Transverse colon (tissue), 4 donors: ENCODE results near the gene SEC22C. TPM values are rescaled to one million over a fixed set of nuclear protein-coding genes. Genes with fewer than 3 reads are reported as not detected.

ENCODE experiments used
- DNase-seq: peaks from one replicate; pipeline ENCODE4 v3.0.0-alpha.2; 2019
- H3K27ac ChIP-seq, 4 donors: fragments of 200-600 bp; sonication (generic); 2 replicates each; pipeline ENCODE4 v1.5.1; 2016 to 2018; ENCODE audit warnings: inconsistent platforms in 4 of 4
- H3K27me3 ChIP-seq: fragments of 200-600 bp; sonication (generic); 2 replicates; pipeline ENCODE4 v1.5.1; 2017; ENCODE audit warnings: inconsistent platforms
- H3K36me3 ChIP-seq, 4 donors: fragments of 200-600 bp; sonication (generic); 2 replicates each; pipeline ENCODE4 v1.5.1; 2017 to 2019; ENCODE audit warnings: inconsistent platforms in 4 of 4
- H3K4me1 ChIP-seq, 4 donors: fragments of 200-600 bp; sonication (generic); 2 replicates each; pipeline ENCODE4 v1.5.1; 2017 to 2020; ENCODE audit warnings: inconsistent platforms in 4 of 4
- H3K4me3 ChIP-seq, 4 donors: fragments of 200-600 bp; sonication (generic); 1 replicate in 1 of 4; 2 replicates in 3 of 4; pipeline versions ENCODE4 v1.5.1 to v1.6.1; 2017 to 2019; ENCODE audit warnings: inconsistent platforms in 4 of 4
- H3K9me3 ChIP-seq, 2 donors: fragments of 200-600 bp; sonication (generic); 2 replicates each; pipeline ENCODE4 v1.5.1; 2017 to 2019; ENCODE audit warnings: inconsistent platforms in 2 of 2
- CTCF ChIP-seq, 5 experiments: fragments of 200-600 bp in 3 of 5; fragments of 450-650 bp in 2 of 5; sonication (generic) in 3 of 5; IDR thresholded peaks; 1 replicate in 2 of 5; 2 replicates in 3 of 5; pipeline ENCODE4 v1.5.1; 2016 to 2017; ENCODE audit warnings: antibody characterized with exemption in 5 of 5, inconsistent platforms in 3 of 5, mild to moderate bottlenecking in 2 of 5, moderate library complexity in 1 of 5
- EP300 ChIP-seq: sonication (generic); formaldehyde crosslinking; IDR thresholded peaks from one replicate; pipeline ENCODE4 v1.6.1; 2017; ENCODE audit warnings: antibody characterized with exemption, low read depth
- POLR2A ChIP-seq: fragments of 450-650 bp; IDR thresholded peaks from one replicate; pipeline ENCODE4 v1.6.1; 2016; ENCODE audit warnings: antibody characterized with exemption, mild to moderate bottlenecking, moderate library complexity
- POLR2AphosphoS5 ChIP-seq, 3 donors: sonication (generic); formaldehyde crosslinking; IDR thresholded peaks; one replicate each; pipeline ENCODE4 v1.6.1; 2016; ENCODE audit warnings: antibody characterized with exemption in 3 of 3
- WGBS, 2 donors: methylation state at CpG; one replicate each; pipeline ENCODE4 v1.1.5; 2018; ENCODE audit warnings: low coverage in 1 of 2; 5-methylcytosine and 5-hydroxymethylcytosine counted together
- in situ Hi-C, 4 donors: fragments of 200-750 bp; cut with MboI; loops; one replicate each; pipeline versions ENCODE4 v1.15.0 to v1.15.1; 2017; ENCODE audit warnings: low sequenced_read_pairs in 3 of 4, low pct_ligation_motif_present in 1 of 4, low pct_unique_long_range_greater_than_20kb in 1 of 4
- intact Hi-C: fragments of 100-400 bp; cut with DNase I; formaldehyde crosslinking; loops from one replicate; pipeline ENCODE4 v1.15.1; 2023; ENCODE audit warnings: low total_unique reads
- total RNA-seq, 4 donors: library from RNA; depleted of rRNA; stranded (reverse); fragments of >200 nt; gene quantifications; one replicate each; pipeline ENCODE4 v1.1.0, GENCODE V29; 2016

SEC22C gene
- total RNA-seq, 4 donors from 2014 or later, result 22.7 to 66.3 (median 32.1) TPM

- no peak overlapping the region for H3K27ac ChIP-seq
- peaks cover 5 to 46% (median 38%) of the 10 kb centered on the region in 4 donors for H3K4me1 ChIP-seq
- no peaks in the 10 kb centered on the region for H3K9me3 ChIP-seq
- no peak for DNase-seq
- peaks cover 54% of the 10 kb centered on the region for H3K27me3 ChIP-seq
- WGBS, 2 donors, result 84% methylated on average over 3 of the region's 3 CpGs; no CpG with 5 or more reads in 1 of the 2 donors
- H3K4me3 ChIP-seq, result no peak overlapping the region
- no peak for TF ChIP-seq EP300
- TF ChIP-seq CTCF (IDR thresholded peaks at IDR 0.05), result no peak
- TF ChIP-seq POLR2A, result no peak
- no peak for TF ChIP-seq POLR2AphosphoS5 (IDR thresholded peaks at IDR 0.05)
- intact Hi-C loops, result no loop called here
- H3K36me3 ChIP-seq, result no peaks in the 10 kb centered on the region
- in situ Hi-C loops, result no loop called here
These were observed 82.3 kb downstream of the SEC22C start for GRCh38 chr3:42499478-42499871.

- H3K27ac ChIP-seq, result no peak overlapping the region
- in situ Hi-C loops (no loop called here), intact Hi-C loops (no loop called here)
- peaks cover 56% of the 10 kb centered on the region for H3K27me3 ChIP-seq
- no peaks in the 10 kb centered on the region for H3K36me3 ChIP-seq
- no peak for DNase-seq
- H3K9me3 ChIP-seq, result no peaks in the 10 kb centered on the region
- no peak overlapping the region for H3K4me3 ChIP-seq
- peaks cover 5 to 40% (median 33%) of the 10 kb centered on the region in 4 donors for H3K4me1 ChIP-seq
- TF ChIP-seq CTCF (IDR thresholded peaks at IDR 0.05) (no peak), POLR2A (no peak), POLR2AphosphoS5 (IDR thresholded peaks at IDR 0.05) (no peak), EP300 (no peak)
- 79% methylated on average over 13 of the region's 13 CpGs; no CpG with 5 or more reads in 1 of the 2 donors for WGBS, 2 donors
These were observed 82.8 kb downstream of the SEC22C start for GRCh38 chr3:42498791-42499477.

GRCh38 chr3:42498034-42498433 is 83.7 kb downstream of the SEC22C start:
- DNase-seq, result no peak
- no peaks in the 10 kb centered on the region for H3K9me3 ChIP-seq
- TF ChIP-seq POLR2A (no peak), POLR2AphosphoS5 (IDR thresholded peaks at IDR 0.05) (no peak), CTCF (IDR thresholded peaks at IDR 0.05) (no peak), EP300 (no peak)
- H3K36me3 ChIP-seq, result no peaks in the 10 kb centered on the region
- intact Hi-C loops, result no loop called here
- peaks cover 56% of the 10 kb centered on the region for H3K27me3 ChIP-seq
- WGBS, 2 donors, result 72% methylated on average over 1 of the region's 1 CpG; no CpG with 5 or more reads in 1 of the 2 donors
- H3K4me1 ChIP-seq, result peaks cover 5 to 34% (median 28%) of the 10 kb centered on the region in 4 donors
- H3K4me3 ChIP-seq, result no peak overlapping the region
- in situ Hi-C loops, result no loop called here
- no peak overlapping the region for H3K27ac ChIP-seq

Other genes starting within 250 kb of the SEC22C start
- gene LYZL4, start 171.4 kb downstream of the SEC22C start, total RNA-seq, result not detected
- 100 to 1,000 TPM; 121 to 565 (median 254) TPM for gene VIPR1, start 79.3 kb downstream of the SEC22C start, total RNA-seq
- 10 to 100 TPM in 3 of 4 donors, 1 to 10 TPM in 1; 3.4 to 23.9 (median 15.8) TPM for gene SS18L2, start 8.9 kb upstream of the SEC22C start, total RNA-seq
- gene NKTR, start 18.7 kb upstream of the SEC22C start, total RNA-seq, result 100 to 1,000 TPM in 3 of 4 donors, 10 to 100 TPM in 1; 96.3 to 172 (median 133) TPM
- 10 to 100 TPM in 3 of 4 donors, 1 to 10 TPM in 1; 10.0 to 44.1 (median 19.7) TPM for gene ZBTB47, start 71.7 kb upstream of the SEC22C start, total RNA-seq
- under 1 TPM in 1 of 4 donors, not detected in 3; 0.27 TPM for gene KLHL40, start 103.6 kb upstream of the SEC22C start, total RNA-seq
- gene HHATL, start 120.8 kb upstream of the SEC22C start, total RNA-seq, result under 1 TPM in 1 of 4 donors, not detected in 3; 0.27 TPM
- gene CCDC13, start 191.3 kb upstream of the SEC22C start, total RNA-seq, result 10 to 100 TPM in 2 of 4 donors, 1 to 10 TPM in 1, under 1 TPM in 1; 0.27 to 33.3 (median 13.6) TPM
- gene HIGD1A, start 222.5 kb upstream of the SEC22C start, total RNA-seq, result 100 to 1,000 TPM in 3 of 4 donors, 10 to 100 TPM in 1; 41.4 to 518 (median 379) TPM
- gene ACKR2, start 227.5 kb upstream of the SEC22C start, total RNA-seq, result 1 to 10 TPM; 1.4 to 9.2 (median 5.2) TPM